ENCODE data around the gene ACP2.

DNA sequence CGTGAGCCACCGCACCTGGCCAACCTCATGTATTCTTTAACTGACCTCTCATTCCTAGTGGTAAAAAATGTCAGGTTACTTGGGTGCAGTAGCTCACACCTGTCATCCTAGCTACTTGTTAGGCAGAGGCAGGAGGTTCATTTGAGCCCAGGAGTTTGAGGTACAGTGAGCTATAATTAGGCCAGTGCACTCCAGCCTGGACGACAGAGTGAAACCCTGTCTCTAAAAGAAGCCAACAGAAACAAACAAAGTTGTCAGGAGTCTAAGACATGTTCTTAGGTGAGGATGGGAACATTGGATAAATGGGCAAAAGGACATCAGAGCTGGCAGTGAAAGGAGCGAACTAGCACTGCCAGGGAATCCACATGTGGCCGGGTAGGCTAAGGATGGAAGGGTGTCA lies 39.5 kb upstream of the ACP2 start:
- TF ChIP-seq, protein P1, sequence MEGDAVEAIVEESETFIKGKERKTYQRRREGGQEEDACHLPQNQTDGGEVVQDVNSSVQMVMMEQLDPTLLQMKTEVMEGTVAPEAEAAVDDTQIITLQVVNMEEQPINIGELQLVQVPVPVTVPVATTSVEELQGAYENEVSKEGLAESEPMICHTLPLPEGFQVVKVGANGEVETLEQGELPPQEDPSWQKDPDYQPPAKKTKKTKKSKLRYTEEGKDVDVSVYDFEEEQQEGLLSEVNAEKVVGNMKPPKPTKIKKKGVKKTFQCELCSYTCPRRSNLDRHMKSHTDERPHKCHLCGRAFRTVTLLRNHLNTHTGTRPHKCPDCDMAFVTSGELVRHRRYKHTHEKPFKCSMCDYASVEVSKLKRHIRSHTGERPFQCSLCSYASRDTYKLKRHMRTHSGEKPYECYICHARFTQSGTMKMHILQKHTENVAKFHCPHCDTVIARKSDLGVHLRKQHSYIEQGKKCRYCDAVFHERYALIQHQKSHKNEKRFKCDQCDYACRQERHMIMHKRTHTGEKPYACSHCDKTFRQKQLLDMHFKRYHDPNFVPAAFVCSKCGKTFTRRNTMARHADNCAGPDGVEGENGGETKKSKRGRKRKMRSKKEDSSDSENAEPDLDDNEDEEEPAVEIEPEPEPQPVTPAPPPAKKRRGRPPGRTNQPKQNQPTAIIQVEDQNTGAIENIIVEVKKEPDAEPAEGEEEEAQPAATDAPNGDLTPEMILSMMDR (IDR thresholded peaks at IDR 0.05): no peak
- TF ChIP-seq ZFX (IDR thresholded peaks at IDR 0.05; ENCODE audit: borderline replicate concordance): no peak

All from 22Rv1 (cell line).